H1 (cell line): ENCODE measurements around the gene UBE2Q2. TPM values are rescaled to one million over a fixed set of nuclear protein-coding genes. Genes with fewer than 3 reads are reported as not detected.

Source experiments
- CTCF ChIA-PET: fragments of 300-600 bp; sonication (Branson Sonifier 250); formaldehyde crosslinking; loops from one replicate; lab custom pipeline; 2021; ENCODE audit not compliant: partially characterized antibody; lab: Charles Lee
- POLR2A ChIA-PET: fragments of 300-600 bp; sonication (Branson Sonifier 250); formaldehyde crosslinking; loops from one replicate; lab custom pipeline; 2021; ENCODE audit warnings: inconsistent platforms; ENCODE audit not compliant: partially characterized antibody; lab: Charles Lee
- DNase-seq, 2 experiments: peaks; one replicate each; pipeline versions ENCODE4 v3.0.0 to v3.0.0-alpha.2; 2010 to 2022; ENCODE audit warnings: low spot score in 2 of 2, low read depth in 1 of 2, mixed read lengths in 1 of 2
- FAIRE-seq: peaks from 2 replicates; lab custom pipeline; 2011; peaks lifted over from hg19 to GRCh38; lab: Jason Lieb, UNC
- H2AFZ ChIP-seq: 2 replicates; pipeline ENCODE4 v1.8.1; 2012; ENCODE audit warnings: low read length, inconsistent platforms
- H2AK5ac ChIP-seq: 2 replicates; pipeline ENCODE4 v1.6.1; 2013; ENCODE audit warnings: low read depth, low read length
- H2BK120ac ChIP-seq: replicated peaks from 2 replicates; pipeline ENCODE3; 2013; ENCODE audit warnings: low read depth, low read length, inconsistent platforms
- H2BK12ac ChIP-seq: 2 replicates; pipeline ENCODE4 v1.6.1; 2013; ENCODE audit warnings: low read depth, low read length
- H2BK15ac ChIP-seq: 2 replicates; pipeline ENCODE4 v1.6.1; 2013; ENCODE audit warnings: low read length
- H2BK20ac ChIP-seq: 2 replicates; pipeline ENCODE4 v1.6.1; 2013; ENCODE audit warnings: low read length
- H2BK5ac ChIP-seq: 2 replicates; pipeline ENCODE4 v1.6.1; 2013; ENCODE audit warnings: low read depth, low read length
- H3K14ac ChIP-seq: 2 replicates; pipeline ENCODE4 v1.6.1; 2013; ENCODE audit warnings: inconsistent platforms; ENCODE audit not compliant: insufficient read length
- H3K18ac ChIP-seq: 2 replicates; pipeline ENCODE4 v1.6.1; 2013; ENCODE audit warnings: low read length; ENCODE audit errors: extremely low read depth
- H3K23ac ChIP-seq: 2 replicates; pipeline ENCODE4 v1.6.1; 2013; ENCODE audit warnings: inconsistent platforms; ENCODE audit not compliant: insufficient read length
- H3K23me2 ChIP-seq: 2 replicates; pipeline ENCODE4 v1.6.1; 2013; ENCODE audit warnings: low read depth, low read length
- H3K27ac ChIP-seq: 2 replicates; pipeline ENCODE4 v1.6.1; 2011; ENCODE audit warnings: low read depth, low read length, inconsistent platforms
- H3K27me3 ChIP-seq, 4 experiments: replicated peaks in 1 of 4; 1 replicate in 1 of 4; 2 replicates in 3 of 4; pipeline versions ENCODE4 v1.6.1 to v1.8.1; 2011 to 2013; ENCODE audit warnings: low read length in 3 of 4, mild to moderate bottlenecking in 3 of 4, inconsistent platforms in 2 of 4, mixed read lengths in 2 of 4, moderate library complexity in 1 of 4; ENCODE audit not compliant: control insufficient read depth in 3 of 4, insufficient read depth in 3 of 4; ENCODE audit errors: extremely low read depth in 1 of 4
- H3K36me3 ChIP-seq, 4 experiments: 2 replicates each; pipeline versions ENCODE4 v1.6.1 to v1.8.1; 2011 to 2013; ENCODE audit warnings: mild to moderate bottlenecking in 4 of 4, low read length in 3 of 4, moderate library complexity in 2 of 4, control low read depth in 1 of 4, inconsistent platforms in 1 of 4; ENCODE audit not compliant: insufficient read depth in 4 of 4, control insufficient read depth in 2 of 4
- H3K4ac ChIP-seq: replicated peaks from 2 replicates; pipeline ENCODE3; 2013; ENCODE audit warnings: low read length, low read depth, mixed read lengths, inconsistent platforms; ENCODE audit not compliant: insufficient read length
- H3K4me1 ChIP-seq, 4 experiments: replicated peaks in 1 of 4; 1 replicate in 1 of 4; 2 replicates in 3 of 4; pipeline versions ENCODE4 v1.6.1 to v1.8.1; 2011 to 2013; ENCODE audit warnings: low read length in 3 of 4, inconsistent platforms in 2 of 4, mixed read lengths in 1 of 4; ENCODE audit not compliant: insufficient read depth in 4 of 4, control insufficient read depth in 3 of 4
- H3K4me2 ChIP-seq, 2 experiments: 2 replicates each; pipeline versions ENCODE4 v1.6.1 to v1.8.1; 2011 to 2013; ENCODE audit warnings: low read depth in 2 of 2, low read length in 2 of 2, control low read depth in 1 of 2, inconsistent platforms in 1 of 2, mild to moderate bottlenecking in 1 of 2; ENCODE audit not compliant: insufficient read depth in 1 of 2
- H3K4me3 ChIP-seq, 4 experiments: fragments of 200-600, 300-600 bp in 1 of 4; sonication (generic), shearing (Covaris generic), sonication (Bioruptor Twin) in 1 of 4; 2 replicates each; pipeline versions ENCODE4 v1.5.1 to v1.8.1; 2011 to 2016; ENCODE audit warnings: low read length in 4 of 4, low read depth in 3 of 4, control low read depth in 2 of 4, inconsistent platforms in 2 of 4, mild to moderate bottlenecking in 2 of 4, mixed read lengths in 1 of 4, moderate library complexity in 1 of 4; ENCODE audit not compliant: insufficient read depth in 2 of 4; ENCODE audit errors: extremely low read depth in 1 of 4
- H3K56ac ChIP-seq: replicated peaks from 2 replicates; pipeline ENCODE3; 2013; ENCODE audit warnings: low read depth, mild to moderate bottlenecking, mixed read lengths, low read length, inconsistent platforms; ENCODE audit not compliant: insufficient read length
- H3K79me1 ChIP-seq: 2 replicates; pipeline ENCODE4 v1.6.1; 2013; ENCODE audit warnings: low read depth, low read length, control low read depth
- H3K79me2 ChIP-seq, 2 experiments: 2 replicates each; pipeline versions ENCODE4 v1.6.1 to v1.8.1; 2012 to 2013; ENCODE audit warnings: low read length in 2 of 2, mild to moderate bottlenecking in 2 of 2, inconsistent platforms in 1 of 2; ENCODE audit not compliant: insufficient read depth in 2 of 2, control insufficient read depth in 1 of 2
- H3K9ac ChIP-seq, 4 experiments: replicated peaks in 1 of 4; 1 replicate in 1 of 4; 2 replicates in 3 of 4; pipeline versions ENCODE4 v1.6.1 to v1.8.1; 2011 to 2013; ENCODE audit warnings: low read depth in 3 of 4, low read length in 3 of 4, control low read depth in 2 of 4, mild to moderate bottlenecking in 2 of 4, moderate library complexity in 2 of 4, inconsistent platforms in 1 of 4; ENCODE audit errors: extremely low read depth in 1 of 4
- H3K9me3 ChIP-seq, 2 experiments: 2 replicates each; pipeline versions ENCODE4 v1.6.1 to v1.8.1; 2012 to 2013; ENCODE audit warnings: mild to moderate bottlenecking in 2 of 2, moderate library complexity in 2 of 2, control low read depth in 1 of 2, inconsistent platforms in 1 of 2, low read depth in 1 of 2, low read length in 1 of 2, mixed read lengths in 1 of 2; ENCODE audit not compliant: insufficient read depth in 2 of 2
- H4K20me1 ChIP-seq, 2 experiments: replicated peaks in 1 of 2; 2 replicates each; pipeline versions ENCODE3 to v1.8.1; 2011 to 2013; ENCODE audit warnings: inconsistent platforms in 2 of 2, low read length in 2 of 2, mild to moderate bottlenecking in 1 of 2; ENCODE audit not compliant: insufficient read depth in 2 of 2, control insufficient read depth in 1 of 2
- H4K5ac ChIP-seq: 2 replicates; pipeline ENCODE4 v1.6.1; 2013; ENCODE audit warnings: low read length, low read depth, mixed read lengths, inconsistent platforms; ENCODE audit not compliant: insufficient read length
- H4K8ac ChIP-seq: 2 replicates; pipeline ENCODE4 v1.8.0; 2013; ENCODE audit warnings: mild to moderate bottlenecking, moderate library complexity, low read length, inconsistent platforms; ENCODE audit not compliant: insufficient read depth; ENCODE audit errors: extremely low read depth
- H4K91ac ChIP-seq: replicated peaks from 2 replicates; pipeline ENCODE3; 2013; ENCODE audit warnings: low read length, mixed read lengths, inconsistent platforms; ENCODE audit not compliant: insufficient read length
- BCL11A ChIP-seq, 2 experiments: IDR thresholded peaks; one replicate each; pipeline ENCODE4 v1.6.1; 2011; ENCODE audit warnings: low read depth in 2 of 2, low read length in 2 of 2, mild to moderate bottlenecking in 2 of 2
- CBX8 ChIP-seq: fragments of 300-800, 300-1000 bp; sonication (generic); IDR thresholded peaks from 2 replicates; pipeline ENCODE4 v1.7.1; 2016; ENCODE audit warnings: low read depth, low read length, borderline replicate concordance
- CHD1 ChIP-seq: IDR thresholded peaks from 2 replicates; pipeline ENCODE4 v1.6.1; 2012; ENCODE audit warnings: low read depth, low read length, improper control_type of control experiment
- GTF2F1 ChIP-seq: IDR thresholded peaks from 2 replicates; pipeline ENCODE4 v1.6.1; 2012; ENCODE audit warnings: low read depth, low read length, improper control_type of control experiment, borderline replicate concordance
- HDAC2 ChIP-seq, 2 experiments: fragments of 300-600 bp in 1 of 2; sonication (generic) in 1 of 2; IDR thresholded peaks; 2 replicates each; pipeline ENCODE4 v1.6.1; 2011 to 2012; ENCODE audit warnings: low read depth in 2 of 2, low read length in 2 of 2, mild to moderate bottlenecking in 2 of 2, moderate library complexity in 2 of 2, borderline replicate concordance in 1 of 2, inconsistent platforms in 1 of 2
- KDM5A ChIP-seq: fragments of 200-600 bp; IDR thresholded peaks from 2 replicates; pipeline ENCODE4 v1.7.1; 2012; ENCODE audit warnings: mild to moderate bottlenecking, low read length, inconsistent platforms, mixed read lengths
- POLR2A ChIP-seq, 2 experiments: IDR thresholded peaks; 1 replicate in 1 of 2; 2 replicates in 1 of 2; pipeline ENCODE4 v1.6.1; 2011; ENCODE audit warnings: low read depth in 2 of 2, low read length in 2 of 2, mild to moderate bottlenecking in 2 of 2; ENCODE audit errors: control extremely low read depth in 1 of 2
- POU5F1 ChIP-seq: IDR thresholded peaks from 2 replicates; pipeline ENCODE4 v1.6.1; 2011; ENCODE audit warnings: low read depth, mild to moderate bottlenecking, low read length, moderate library complexity
- RAD21 ChIP-seq, 2 experiments: IDR thresholded peaks in 1 of 2; conservative IDR thresholded peaks in 1 of 2; 2 replicates each; pipeline ENCODE4 v1.6.1; 2011; ENCODE audit warnings: low read depth in 2 of 2, low read length in 2 of 2, improper control_type of control experiment in 1 of 2, inconsistent platforms in 1 of 2, mild to moderate bottlenecking in 1 of 2, moderate library complexity in 1 of 2
- SIX5 ChIP-seq: IDR thresholded peaks from 2 replicates; pipeline ENCODE4 v1.6.1; 2011; ENCODE audit warnings: mild to moderate bottlenecking, low read depth, low read length
- TAF1 ChIP-seq: IDR thresholded peaks from 2 replicates; pipeline ENCODE4 v1.6.1; 2011; ENCODE audit warnings: mild to moderate bottlenecking, low read depth, low read length
- TCF12 ChIP-seq: IDR thresholded peaks from 2 replicates; pipeline ENCODE4 v1.6.1; 2011; ENCODE audit warnings: low read depth, mild to moderate bottlenecking, low read length
- ZNF274 ChIP-seq: IDR thresholded peaks from 2 replicates; pipeline ENCODE4 v1.7.0; 2012; ENCODE audit warnings: low read length, borderline replicate concordance; ENCODE audit errors: extremely low read depth
- WGBS, 2 experiments: shearing (Covaris generic) in 1 of 2; methylation state at CpG; one replicate each; pipeline versions ENCODE4 v1.1.6 to v1.1.7; 2013 to 2015; ENCODE audit warnings: low lambda C conversion rate in 2 of 2, mixed read lengths in 2 of 2, inconsistent platforms in 1 of 2, low coverage in 1 of 2, missing lambda C conversion rate in 1 of 2; ENCODE audit not compliant: insufficient replicate concordance in 2 of 2, insufficient coverage in 1 of 2, insufficient read length in 1 of 2; ENCODE audit errors: extremely low coverage in 1 of 2, missing lambda C conversion rate in 1 of 2; 5-methylcytosine and 5-hydroxymethylcytosine counted together
- polyA plus RNA-seq, 7 experiments: library from polyadenylated mRNA; depleted of rRNA in 3 of 7; stranded (reverse) in 5 of 7; unstranded in 2 of 7; fragments of >200 nt in 5 of 7; fragments of 200-250 nt in 2 of 7; gene quantifications; 1 replicate in 5 of 7; 2 replicates in 1 of 7; 4 replicates in 1 of 7; pipeline versions ENCODE4 v1.2.1 to v1.2.3, GENCODE V29; 2011 to 2013; ENCODE audit warnings: missing spikeins in 2 of 7, mixed read lengths in 2 of 7
- total RNA-seq: library from RNA; stranded (reverse); fragmentation: NEBNext Ultra II Directional; extraction: Animal tissue kit (Norgen Biotek cat#: 25700); gene quantifications from 2 replicates; pipeline ENCODE4 v1.2.1, GENCODE V29; 2021

UBE2Q2 gene
- total and polyA plus RNA-seq, 2 of the 8 experiments (the other 6 are each of a cell fraction or from before 2014, with no cell fraction given) = 10.1 to 22.7 TPM

- Histone ChIP-seq H2BK12ac (no peak overlapping the region), H3K4me3 (no peak overlapping the region), H3K9ac (no peak overlapping the region), H3K27ac (no peak overlapping the region), H3K4me2 (no peak overlapping the region), H3K9me3 (no peaks in the 10 kb centered on the region), H3K23ac (no peak overlapping the region), H3K4ac (no peak overlapping the region), H2BK120ac (no peak overlapping the region), H2BK15ac (no peak overlapping the region), H2BK20ac (no peak overlapping the region), H4K5ac (no peak overlapping the region), H3K14ac (no peak overlapping the region), H3K56ac (no peak overlapping the region), H3K79me1 (no peaks in the 10 kb centered on the region), H3K27me3 (no peaks in the 10 kb centered on the region), H2BK5ac (no peak overlapping the region), H3K36me3 (peaks cover 2 to 26% (median 4%) of the 10 kb centered on the region in 4 experiments; a peak in 5 of 8 replicates), H3K79me2 (no peaks in the 10 kb centered on the region), H4K8ac (no peak overlapping the region), H3K4me1 (no peaks in the 10 kb centered on the region), H2AK5ac (no peak overlapping the region), H2AFZ (no peak overlapping the region), H4K91ac (no peak overlapping the region), H4K20me1 (peaks cover 0 to 2% of the 10 kb centered on the region in 2 experiments), H3K18ac (no peak overlapping the region), H3K23me2 (no peaks in the 10 kb centered on the region)
- 93% methylated on average over 2 of the region's 2 CpGs; no CpG with 5 or more reads in 1 of the 2 experiments for WGBS, 2 experiments
- FAIRE-seq (no peak), DNase-seq (no peak)
- POLR2A ChIA-PET = no interaction called here
- CTCF ChIA-PET = interaction anchor here (1.5 to 1.9 kb wide), 2 partner anchors 10 to 85 kb away, joined by 3 to 9 read pairs; no protein-coding TSS in a partner anchor
- TF ChIP-seq POU5F1 = no peak
- TF ChIP-seq CBX8 = no peak
- TF ChIP-seq SIX5 = no peak
- no peak for TF ChIP-seq GTF2F1
- no peak for TF ChIP-seq BCL11A (IDR thresholded peaks at IDR 0.05; ENCODE audit: low read depth in 2 of 2, low read length in 2 of 2)
- no peak for TF ChIP-seq RAD21 (IDR thresholded peaks at IDR 0.05 in 1 of 2, conservative IDR thresholded peaks at IDR 0.05 in 1 of 2; ENCODE audit: low read depth in 2 of 2, low read length in 2 of 2)
- no peak for TF ChIP-seq ZNF274
- TF ChIP-seq CHD1 = no peak
- no peak for TF ChIP-seq TAF1
- TF ChIP-seq TCF12 = no peak
- no peak for TF ChIP-seq HDAC2 (IDR thresholded peaks at IDR 0.05; ENCODE audit: borderline replicate concordance in 1 of 2, low read depth in 2 of 2, low read length in 2 of 2)
- TF ChIP-seq KDM5A = no peak
- no peak for TF ChIP-seq POLR2A (IDR thresholded peaks at IDR 0.05; ENCODE audit: control extremely low read depth in 1 of 2, low read depth in 2 of 2, low read length in 2 of 2)
Measured at GRCh38 chr15:75895731-75896130, 52.5 kb downstream of the UBE2Q2 start.
